Measurements from ENCODE around the gene CLPSL1. TPM values are rescaled to one million over a fixed set of nuclear protein-coding genes. Genes with fewer than 3 reads are reported as not detected.

CLPSL1 gene
- total and polyA plus RNA-seq, 2 of the 13 experiments (the other 11 are each of a cell fraction or from before 2014, with no cell fraction given), result not detected

GRCh38 chr6:35737413-35738211, 43.2 kb upstream of the CLPSL1 start (continued):
- no peak for TF ChIP-seq CEBPZ (IDR thresholded peaks at IDR 0.05; ENCODE audit: low read length)
- no peak for TF ChIP-seq ZNF580 (CRISPR knock-in tag; IDR thresholded peaks at IDR 0.05; ENCODE audit: borderline replicate concordance, low read depth)
- TF ChIP-seq ZNF839 (CRISPR knock-in tag; IDR thresholded peaks at IDR 0.05; ENCODE audit: borderline replicate concordance), result no peak
- no peak for TF ChIP-seq SNAPC5 (CRISPR knock-in tag; IDR thresholded peaks at IDR 0.05; ENCODE audit: borderline replicate concordance)
- TF ChIP-seq ZGPAT (CRISPR knock-in tag; IDR thresholded peaks at IDR 0.05), result 0 out of 2 replicates have a peak, but pooled peaks have one; percentile 50
- no peak for TF ChIP-seq SYNCRIP (IDR thresholded peaks at IDR 0.05; ENCODE audit: insufficient read depth, low read depth, low read length)
- no peak for TF ChIP-seq HDAC1 (CRISPR knock-in tag; IDR thresholded peaks at IDR 0.05)
- no peak for TF ChIP-seq PRPF4 (IDR thresholded peaks at IDR 0.05; ENCODE audit: low read depth, low read length, poor library complexity, severe bottlenecking)
- no peak for TF ChIP-seq ZNF17 (CRISPR knock-in tag; IDR thresholded peaks at IDR 0.05)
- no peak for TF ChIP-seq ZNF773 (CRISPR knock-in tag; IDR thresholded peaks at IDR 0.05; ENCODE audit: borderline replicate concordance)
